ENCODE results near the gene GUCY1A2. TPM values are rescaled to one million over a fixed set of nuclear protein-coding genes. Genes with fewer than 3 reads are reported as not detected.

Gene GUCY1A2
- total and polyA plus RNA-seq, 12 donors = 1.3 to 26.3 (median 12.0) TPM

DNA sequence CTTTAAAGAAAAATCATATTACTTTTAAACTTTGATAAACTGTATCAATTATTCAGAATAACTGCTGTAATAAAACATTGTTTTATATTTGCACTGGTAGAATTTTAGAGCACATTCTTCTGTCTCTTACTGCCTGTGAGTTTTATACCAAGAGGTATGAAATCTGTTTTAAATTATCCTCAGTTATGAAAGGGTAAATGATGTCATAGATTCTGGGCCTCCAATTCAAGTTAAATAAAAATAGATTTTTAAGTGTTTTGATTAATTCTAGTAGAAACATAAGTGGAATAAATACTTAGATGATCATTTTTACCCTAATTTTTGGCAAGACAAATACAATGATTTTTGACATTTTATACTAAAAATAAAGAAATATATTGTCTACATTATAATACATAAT is 93.0 kb downstream of the GUCY1A2 start:
- TF ChIP-seq POLR2A (IDR thresholded peaks at IDR 0.05) = no peak
- TF ChIP-seq, protein P1, sequence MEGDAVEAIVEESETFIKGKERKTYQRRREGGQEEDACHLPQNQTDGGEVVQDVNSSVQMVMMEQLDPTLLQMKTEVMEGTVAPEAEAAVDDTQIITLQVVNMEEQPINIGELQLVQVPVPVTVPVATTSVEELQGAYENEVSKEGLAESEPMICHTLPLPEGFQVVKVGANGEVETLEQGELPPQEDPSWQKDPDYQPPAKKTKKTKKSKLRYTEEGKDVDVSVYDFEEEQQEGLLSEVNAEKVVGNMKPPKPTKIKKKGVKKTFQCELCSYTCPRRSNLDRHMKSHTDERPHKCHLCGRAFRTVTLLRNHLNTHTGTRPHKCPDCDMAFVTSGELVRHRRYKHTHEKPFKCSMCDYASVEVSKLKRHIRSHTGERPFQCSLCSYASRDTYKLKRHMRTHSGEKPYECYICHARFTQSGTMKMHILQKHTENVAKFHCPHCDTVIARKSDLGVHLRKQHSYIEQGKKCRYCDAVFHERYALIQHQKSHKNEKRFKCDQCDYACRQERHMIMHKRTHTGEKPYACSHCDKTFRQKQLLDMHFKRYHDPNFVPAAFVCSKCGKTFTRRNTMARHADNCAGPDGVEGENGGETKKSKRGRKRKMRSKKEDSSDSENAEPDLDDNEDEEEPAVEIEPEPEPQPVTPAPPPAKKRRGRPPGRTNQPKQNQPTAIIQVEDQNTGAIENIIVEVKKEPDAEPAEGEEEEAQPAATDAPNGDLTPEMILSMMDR (IDR thresholded peaks at IDR 0.05) = no peak
- no peak for DNase-seq
- Histone ChIP-seq H3K9me3 (replicated peaks in 1 of 3) (peaks cover 0 to 6% (median 0%) of the 10 kb centered on the region in 3 donors), H3K27me3 (no peaks in the 10 kb centered on the region), H3K36me3 (replicated peaks in 1 of 2) (no peaks in the 10 kb centered on the region), H3K27ac (no peak overlapping the region), H3K4me1 (replicated peaks in 1 of 2) (no peaks in the 10 kb centered on the region), H3K4me3 (no peak overlapping the region)
- intact Hi-C loops (cut with DNase I) = no loop called here

DNA sequence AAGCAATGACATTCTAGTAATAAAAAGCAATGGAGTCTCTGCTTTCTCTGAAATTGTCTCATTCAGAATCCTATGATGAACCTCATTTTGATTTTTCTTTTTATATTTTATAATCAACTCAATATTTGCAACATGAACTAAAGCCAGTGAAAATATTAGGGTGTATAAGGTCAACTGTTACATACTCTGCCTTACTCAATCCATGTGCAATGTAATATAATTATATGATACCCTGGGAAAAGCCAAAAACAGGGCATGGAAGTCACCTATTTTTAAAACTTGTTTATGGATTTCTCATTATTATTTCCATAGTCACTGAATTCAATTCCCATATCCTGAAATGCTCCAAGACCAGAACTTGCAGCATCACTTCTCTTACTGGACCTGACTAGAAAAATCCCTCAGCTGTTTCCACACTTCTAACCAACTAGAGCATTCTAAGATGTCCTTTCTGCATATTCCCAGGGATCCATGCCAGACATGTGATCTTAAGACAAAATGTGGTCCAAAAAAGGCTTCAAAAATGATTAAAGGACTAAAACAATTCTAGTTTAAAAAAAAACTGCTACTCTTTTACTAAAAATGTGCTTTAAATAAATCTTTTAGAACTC is 97.3 kb downstream of the GUCY1A2 start:
- intact Hi-C loops (cut with DNase I) = no loop called here
- DNase-seq = no peak
- Histone ChIP-seq H3K9me3 (replicated peaks in 1 of 3) (peaks cover 0 to 6% (median 0%) of the 10 kb centered on the region in 3 donors), H3K4me1 (replicated peaks in 1 of 2) (no peaks in the 10 kb centered on the region), H3K27me3 (no peaks in the 10 kb centered on the region), H3K27ac (no peak overlapping the region), H3K36me3 (replicated peaks in 1 of 2) (no peaks in the 10 kb centered on the region), H3K4me3 (no peak overlapping the region)
- no peak for TF ChIP-seq POLR2A (IDR thresholded peaks at IDR 0.05)
- TF ChIP-seq, protein P1 (IDR thresholded peaks at IDR 0.05) = no peak

DNA sequence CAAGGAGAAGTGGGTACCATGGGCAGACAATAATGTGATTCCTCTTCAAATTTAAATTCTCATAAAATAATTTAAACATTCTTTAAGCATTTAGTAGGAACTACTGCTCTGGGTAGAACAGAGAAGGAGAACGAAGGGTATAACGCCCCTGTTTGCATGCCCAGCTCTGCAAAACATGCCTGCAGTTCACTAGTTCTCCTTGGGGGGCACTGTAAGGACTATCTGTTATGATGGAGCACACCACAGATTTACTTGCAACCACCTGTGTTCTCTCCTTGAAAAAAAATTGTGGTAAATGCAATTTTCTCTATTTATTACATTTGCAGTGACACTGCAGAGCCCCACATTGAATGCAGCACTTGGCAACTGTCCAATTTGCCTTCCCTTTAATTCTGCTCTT is 100.3 kb downstream of the GUCY1A2 start:
- peak in 2 of 7 donors; percentile 16 to 28 for DNase-seq
- 67 to 91% (median 87%) methylated on average over 2 of the region's 2 CpGs for WGBS, 4 donors
- Histone ChIP-seq H3K4me3 (no peak overlapping the region), H3K9me3 (replicated peaks in 1 of 3) (peaks cover 0 to 2% (median 0%) of the 10 kb centered on the region in 3 donors), H3K27ac (no peak overlapping the region), H3K27me3 (no peaks in the 10 kb centered on the region), H3K36me3 (replicated peaks in 1 of 2) (no peaks in the 10 kb centered on the region), H3K4me1 (replicated peaks in 1 of 2) (no peaks in the 10 kb centered on the region)
- TF ChIP-seq, protein P1 (IDR thresholded peaks at IDR 0.05) = peak in 4 of 6 experiments; percentile 10 to 32 (median 18)
- TF ChIP-seq POLR2A (IDR thresholded peaks at IDR 0.05) = no peak
- intact Hi-C loops (cut with DNase I) = no loop called here

DNA sequence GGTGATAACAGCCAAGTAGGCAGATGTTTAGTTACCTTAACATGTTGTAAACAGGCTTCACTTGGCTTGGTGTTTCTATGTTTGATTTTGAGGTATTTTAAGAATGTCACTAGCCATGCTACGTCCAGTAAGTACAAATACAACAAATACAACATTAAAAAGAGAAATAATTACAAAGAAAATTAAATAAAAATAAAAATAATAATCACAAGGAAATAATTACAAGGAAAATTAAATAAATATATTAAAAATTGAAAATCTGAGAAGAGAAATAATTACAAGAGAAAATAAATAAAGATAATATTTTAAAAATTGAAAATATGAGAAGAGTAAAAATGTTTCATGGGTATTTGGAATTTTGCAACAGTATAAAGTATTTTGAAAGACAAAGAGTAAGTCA is 103.9 kb downstream of the GUCY1A2 start:
- Histone ChIP-seq H3K27ac (no peak overlapping the region), H3K27me3 (no peaks in the 10 kb centered on the region), H3K9me3 (replicated peaks in 1 of 3) (no peaks in the 10 kb centered on the region), H3K4me3 (no peak overlapping the region), H3K4me1 (replicated peaks in 1 of 2) (no peaks in the 10 kb centered on the region), H3K36me3 (replicated peaks in 1 of 2) (no peaks in the 10 kb centered on the region)
- 52 to 78% (median 55%) methylated on average over 1 of the region's 1 CpG for WGBS, 4 donors
- intact Hi-C loops (cut with DNase I) = no loop called here
- TF ChIP-seq POLR2A (IDR thresholded peaks at IDR 0.05) = no peak
- TF ChIP-seq, protein P1 (IDR thresholded peaks at IDR 0.05) = no peak
- no peak for DNase-seq
